DOHH2 (cell line): Measurements from ENCODE around the gene SMIM5.
A peak's percentile ranks its signal among the peaks of the same experiment; 100 is the strongest.

Experiments used
- CTCF ChIP-seq: fragments of 200-600 bp; sonication (generic); IDR thresholded peaks from one replicate; pipeline ENCODE4 v1.5.1; 2014; ENCODE audit warnings: antibody characterized with exemption, mild to moderate bottlenecking, low read depth, low read length; ENCODE audit not compliant: poor library complexity, severe bottlenecking
- EZH2phosphoT487 ChIP-seq: fragments of 200-600 bp; sonication (generic); IDR thresholded peaks from 2 replicates; pipeline ENCODE4 v1.6.1; 2017; ENCODE audit warnings: borderline replicate concordance, mild to moderate bottlenecking, antibody characterized with exemption, low read length, moderate library complexity, mixed read lengths

GRCh38 chr17:75632863-75633485 lies at the start of gene SMIM5:
- TF ChIP-seq CTCF: peak; percentile 91
- no peak for TF ChIP-seq EZH2phosphoT487
